ENCODE results near the gene OR2T29.
"Not testable (repeated sequence)": the region's sequence is repeated elsewhere in the genome, so short reads cannot be mapped to it uniquely, and the experiment has no call there.

The OR2T29 gene

DNA sequence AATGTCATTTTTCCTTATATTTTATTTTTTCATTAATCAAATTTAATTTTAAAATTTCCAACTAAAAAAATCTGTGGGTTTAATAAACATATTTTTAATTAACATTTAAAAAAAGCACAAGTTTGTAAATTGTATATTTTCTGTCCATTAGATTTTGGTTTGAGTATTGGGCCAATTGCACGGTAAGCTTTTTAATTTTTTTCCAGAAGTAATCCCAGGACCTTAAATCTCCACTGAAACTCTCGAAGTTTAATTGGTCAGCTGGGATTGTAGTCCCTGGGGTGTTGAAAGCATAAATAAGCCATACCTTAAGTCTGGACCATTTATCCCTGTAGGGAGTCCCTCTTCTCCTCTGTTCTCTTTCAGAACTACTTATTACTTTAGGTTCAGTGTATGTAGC, 54.8 kb downstream of the OR2T29 start, which contains the start of gene OR2G6:
TSS of gene OR2G6 (plus strand) at position 301 of the 400 bp plus-strand sequence. CDS start 13,574 bp downstream, outside the sequence.
- DNase-seq, result not testable (repeated sequence)
